Esophagus muscularis mucosa (tissue), 3 donors: Measurements from ENCODE around the gene CARNS1.

ENCODE experiments used
- POLR2A ChIP-seq: fragments of 450-650 bp; IDR thresholded peaks from one replicate; pipeline ENCODE4 v1.6.1; 2017; ENCODE audit warnings: antibody characterized with exemption, moderate library complexity, mild to moderate bottlenecking, low read depth
- TF ChIP-seq, protein P1 (sequence below), 3 experiments: fragments of 200-600 bp in 2 of 3; fragments of 450-650 bp in 1 of 3; sonication (generic) in 2 of 3; IDR thresholded peaks; one replicate each; pipeline ENCODE4 v1.5.1; 2017 to 2019; ENCODE audit warnings: antibody characterized with exemption in 3 of 3, mild to moderate bottlenecking in 2 of 3, moderate library complexity in 1 of 3

DNA sequence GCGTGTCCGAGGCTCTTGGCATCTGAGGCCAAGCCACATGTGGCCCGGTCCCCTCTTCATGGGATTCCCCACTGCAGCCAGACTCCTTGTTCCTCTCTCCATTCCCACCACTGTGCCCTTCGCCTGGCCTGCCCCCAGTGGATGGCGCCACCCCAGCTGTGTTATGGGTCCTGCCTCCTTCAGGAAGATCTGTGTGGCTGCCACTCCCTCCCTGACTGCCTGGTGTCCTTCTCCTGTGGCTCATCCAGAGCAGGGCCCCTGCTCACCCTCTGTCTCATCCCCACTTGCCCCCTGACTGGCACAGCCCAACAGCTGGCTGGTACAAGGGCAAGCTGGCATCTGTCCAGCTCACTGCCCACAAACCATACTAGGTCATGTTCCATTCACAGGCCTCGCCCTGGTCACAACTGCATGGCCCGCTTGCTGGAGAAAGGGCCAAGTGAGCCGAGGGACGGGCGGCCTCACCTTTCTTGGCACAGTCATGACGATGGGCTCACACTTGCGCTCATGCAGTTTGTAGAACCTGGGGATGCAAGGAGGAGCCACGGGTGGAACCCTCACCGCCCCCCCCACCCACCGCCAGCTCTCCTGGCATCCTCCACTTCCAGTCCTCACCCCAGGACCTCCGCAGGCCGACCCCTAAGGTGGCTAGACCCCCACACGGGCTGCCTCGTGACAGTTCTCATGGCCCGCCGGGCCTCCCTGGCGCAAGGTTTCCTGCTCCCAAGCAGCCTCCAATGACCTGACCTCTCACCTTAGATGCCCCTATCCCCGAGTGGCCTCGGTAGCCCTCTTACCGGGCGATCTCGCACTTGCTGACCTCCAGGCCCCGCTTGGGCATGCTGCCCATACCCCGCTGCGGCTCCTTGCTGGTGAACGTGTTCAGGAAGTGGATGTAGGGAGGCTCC is 24.1 kb downstream of the CARNS1 start:
- TF ChIP-seq POLR2A: no peak
- TF ChIP-seq, protein P1, sequence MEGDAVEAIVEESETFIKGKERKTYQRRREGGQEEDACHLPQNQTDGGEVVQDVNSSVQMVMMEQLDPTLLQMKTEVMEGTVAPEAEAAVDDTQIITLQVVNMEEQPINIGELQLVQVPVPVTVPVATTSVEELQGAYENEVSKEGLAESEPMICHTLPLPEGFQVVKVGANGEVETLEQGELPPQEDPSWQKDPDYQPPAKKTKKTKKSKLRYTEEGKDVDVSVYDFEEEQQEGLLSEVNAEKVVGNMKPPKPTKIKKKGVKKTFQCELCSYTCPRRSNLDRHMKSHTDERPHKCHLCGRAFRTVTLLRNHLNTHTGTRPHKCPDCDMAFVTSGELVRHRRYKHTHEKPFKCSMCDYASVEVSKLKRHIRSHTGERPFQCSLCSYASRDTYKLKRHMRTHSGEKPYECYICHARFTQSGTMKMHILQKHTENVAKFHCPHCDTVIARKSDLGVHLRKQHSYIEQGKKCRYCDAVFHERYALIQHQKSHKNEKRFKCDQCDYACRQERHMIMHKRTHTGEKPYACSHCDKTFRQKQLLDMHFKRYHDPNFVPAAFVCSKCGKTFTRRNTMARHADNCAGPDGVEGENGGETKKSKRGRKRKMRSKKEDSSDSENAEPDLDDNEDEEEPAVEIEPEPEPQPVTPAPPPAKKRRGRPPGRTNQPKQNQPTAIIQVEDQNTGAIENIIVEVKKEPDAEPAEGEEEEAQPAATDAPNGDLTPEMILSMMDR (IDR thresholded peaks at IDR 0.05): no peak
